ENCODE measurements around the gene CHRM5.

The CHRM5 gene

GRCh38 chr15:33968224-33968623 is at the start of gene CHRM5:
Gene CHRM5 (plus strand): TSS chr15:33968497. CDS start chr15:34062718, 94,221 bp downstream.
- DNase-seq (ENCODE audit: low read depth in 2 of 3, low spot score in 1 of 3) = no peak

GRCh38 chr15:33923446-33923845 is 44.9 kb upstream of the CHRM5 start:
- DNase-seq (ENCODE audit: low read depth in 2 of 3, low spot score in 1 of 3) = no peak

DNA sequence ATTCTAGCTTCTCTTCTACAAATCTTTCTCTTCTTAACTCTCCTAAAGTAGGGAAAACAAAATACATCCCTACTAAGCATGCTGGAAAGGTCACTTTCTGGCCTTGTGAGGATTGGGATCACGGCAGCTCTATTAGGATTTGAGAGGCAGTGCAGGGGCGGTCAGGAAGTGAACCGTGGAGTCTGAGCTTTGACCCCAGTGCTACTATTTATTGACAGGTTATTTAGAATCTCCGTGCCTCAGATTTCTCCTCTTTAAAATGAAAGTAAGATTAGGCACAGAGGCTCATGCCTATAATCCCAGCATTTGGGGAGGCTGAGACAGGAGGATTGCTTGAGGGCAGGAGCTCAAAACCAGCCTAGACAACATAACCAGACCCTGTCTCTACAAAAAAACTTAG is 42.0 kb upstream of the CHRM5 start:
- DNase-seq (ENCODE audit: low read depth in 2 of 3, low spot score in 1 of 3) = no peak

DNA sequence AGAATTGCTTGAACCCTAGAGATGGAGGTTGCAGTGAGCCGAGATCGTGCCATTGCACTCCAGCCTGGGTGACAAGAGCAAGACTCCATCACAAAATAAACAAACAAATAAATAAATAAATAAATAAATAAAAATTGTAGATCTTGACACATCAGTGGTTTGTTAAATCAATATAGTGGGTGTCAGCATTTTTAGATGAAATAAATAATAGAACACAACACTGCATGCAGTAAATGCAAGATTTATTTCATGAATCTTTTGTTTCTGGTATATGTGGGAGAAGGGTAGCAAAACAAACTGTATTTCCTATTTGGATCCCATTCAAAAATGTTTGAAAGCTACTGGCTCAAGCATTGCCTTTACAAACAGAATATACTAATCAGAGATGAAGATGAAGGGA is 35.6 kb upstream of the CHRM5 start:
- DNase-seq (ENCODE audit: low read depth in 2 of 3, low spot score in 1 of 3) = no peak

- DNase-seq (ENCODE audit: low read depth in 2 of 3, low spot score in 1 of 3) = no peak
Observed at GRCh38 chr15:33934396-33934795, 33.9 kb upstream of the CHRM5 start.

DNA sequence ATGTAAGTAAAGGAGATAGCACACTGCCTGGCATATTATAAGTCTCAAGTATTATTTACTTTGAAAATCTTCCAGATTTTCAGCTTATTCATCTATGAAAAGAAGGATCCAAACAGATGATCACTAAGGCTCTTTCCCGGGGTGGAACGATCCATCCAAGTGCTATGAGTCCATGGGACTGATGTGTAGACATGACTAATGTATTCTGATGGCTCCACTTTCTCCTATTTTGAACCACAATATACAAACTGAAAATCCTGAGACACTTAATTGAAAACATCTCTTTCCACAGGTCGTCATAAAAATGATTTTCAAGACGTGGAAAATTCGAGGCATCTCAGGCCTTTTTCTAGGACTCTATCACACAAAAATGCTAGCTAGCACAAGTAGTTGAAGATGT is 33.4 kb upstream of the CHRM5 start:
- no peak for DNase-seq (ENCODE audit: low read depth in 2 of 3, low spot score in 1 of 3)

- no peak for DNase-seq (ENCODE audit: low read depth in 2 of 3, low spot score in 1 of 3)
Observed at GRCh38 chr15:33941279-33942063, 26.8 kb upstream of the CHRM5 start.

GRCh38 chr15:33946152-33946551 is 22.1 kb upstream of the CHRM5 start:
- no peak for DNase-seq (ENCODE audit: low read depth in 2 of 3, low spot score in 1 of 3)

- DNase-seq (ENCODE audit: low read depth in 2 of 3, low spot score in 1 of 3) = no peak
Observed at GRCh38 chr15:33955945-33956344, 12.4 kb upstream of the CHRM5 start.

GRCh38 chr15:33956397-33956796 is 11.9 kb upstream of the CHRM5 start:
- no peak for DNase-seq (ENCODE audit: low read depth in 2 of 3, low spot score in 1 of 3)

DNA sequence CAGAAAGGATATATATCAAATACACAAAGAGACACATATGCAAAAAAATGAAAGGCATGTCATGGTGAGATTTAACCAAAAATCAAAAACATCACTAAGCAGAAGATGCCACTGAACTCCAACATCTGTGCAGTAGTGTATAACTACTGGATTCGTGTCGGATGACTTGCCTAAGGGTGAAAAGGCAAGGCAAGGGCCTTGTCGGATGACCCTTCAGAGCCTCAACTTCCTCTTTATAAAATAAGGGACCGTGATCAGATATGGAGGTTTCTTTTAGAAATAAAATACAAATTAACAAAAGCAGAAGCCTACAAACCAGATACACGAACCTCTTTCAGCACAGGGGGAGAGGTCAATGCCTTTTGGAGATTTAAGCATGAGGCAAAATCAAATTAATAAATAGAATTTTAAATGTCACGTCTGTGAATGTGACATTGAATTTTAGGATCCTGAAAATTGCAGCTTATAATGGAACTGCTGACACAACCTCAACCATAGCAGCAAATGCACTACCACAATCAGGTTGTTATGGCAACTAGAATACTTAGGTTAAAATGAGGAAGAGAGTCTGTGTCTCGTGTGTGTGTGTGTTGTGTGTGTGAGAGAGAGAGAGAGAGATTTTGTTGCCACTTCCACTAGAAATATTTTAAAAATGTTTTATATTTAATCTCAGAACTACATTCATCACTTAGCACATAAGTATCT is 8.3 kb upstream of the CHRM5 start:
- DNase-seq (ENCODE audit: low read depth in 2 of 3, low spot score in 1 of 3) = no peak

DNA sequence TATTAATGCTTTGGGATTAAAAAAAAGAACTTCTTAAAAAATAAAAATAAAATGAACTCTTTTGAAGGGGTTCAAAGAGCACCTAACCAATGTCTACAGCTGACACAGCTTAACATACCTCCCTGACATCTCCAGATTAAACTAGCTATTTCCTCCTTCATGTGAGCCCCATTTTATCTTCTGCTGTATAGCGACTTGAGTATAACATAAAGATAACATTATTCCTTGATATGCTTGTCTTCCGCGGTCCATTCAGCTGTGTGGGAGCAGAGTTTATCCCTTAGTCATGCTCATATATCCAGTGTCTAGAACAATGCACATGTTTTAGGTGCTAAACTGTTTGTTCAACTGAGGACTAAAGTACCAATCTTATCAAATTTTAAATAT is 7.8 kb upstream of the CHRM5 start:
- no peak for DNase-seq (ENCODE audit: low read depth in 2 of 3, low spot score in 1 of 3)

GRCh38 chr15:33963831-33964664 is 4.2 kb upstream of the CHRM5 start:
- no peak for DNase-seq (ENCODE audit: low read depth in 2 of 3, low spot score in 1 of 3)

DNA sequence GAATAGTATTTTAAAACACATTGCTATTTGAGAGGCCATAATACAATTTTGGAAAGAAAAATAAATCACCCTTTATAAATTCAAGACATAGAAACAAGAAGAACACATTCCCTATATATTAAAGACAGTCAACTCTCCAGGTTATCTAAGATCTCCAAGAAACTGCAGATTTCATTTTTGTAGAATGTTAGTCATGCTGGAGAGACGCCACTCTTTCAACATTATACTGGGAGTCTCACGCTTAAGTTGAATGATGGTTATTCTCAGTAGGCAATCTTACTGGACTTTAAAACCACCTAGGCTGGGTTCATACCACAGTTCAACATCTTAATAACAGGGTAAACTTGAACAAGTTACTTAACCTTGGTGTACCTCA is 3.6 kb upstream of the CHRM5 start:
- no peak for DNase-seq (ENCODE audit: low read depth in 2 of 3, low spot score in 1 of 3)

- DNase-seq (ENCODE audit: low read depth in 2 of 3, low spot score in 1 of 3) = no peak
Observed at GRCh38 chr15:33968821-33969220, 524 bp downstream of the CHRM5 start.

DNA sequence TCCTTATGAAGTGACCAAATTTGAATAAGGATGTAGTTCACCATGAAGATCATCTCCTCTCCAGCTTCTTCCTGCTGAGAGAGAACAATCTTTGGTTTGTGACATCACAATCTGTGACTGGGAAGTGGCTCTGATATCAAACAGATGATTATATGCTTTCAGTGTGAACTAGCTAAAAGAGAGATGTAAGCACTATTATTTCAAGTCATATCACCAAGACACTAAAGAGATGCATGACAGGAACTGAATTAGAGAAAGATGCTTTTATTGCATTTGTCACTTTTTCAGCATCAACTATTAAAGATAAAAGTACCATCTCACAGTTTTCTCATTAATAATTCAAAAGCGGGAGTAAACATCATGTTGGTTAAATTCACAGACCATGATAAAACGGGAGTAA is 3.5 kb downstream of the CHRM5 start:
- no peak for DNase-seq (ENCODE audit: low read depth in 2 of 3, low spot score in 1 of 3)

DNA sequence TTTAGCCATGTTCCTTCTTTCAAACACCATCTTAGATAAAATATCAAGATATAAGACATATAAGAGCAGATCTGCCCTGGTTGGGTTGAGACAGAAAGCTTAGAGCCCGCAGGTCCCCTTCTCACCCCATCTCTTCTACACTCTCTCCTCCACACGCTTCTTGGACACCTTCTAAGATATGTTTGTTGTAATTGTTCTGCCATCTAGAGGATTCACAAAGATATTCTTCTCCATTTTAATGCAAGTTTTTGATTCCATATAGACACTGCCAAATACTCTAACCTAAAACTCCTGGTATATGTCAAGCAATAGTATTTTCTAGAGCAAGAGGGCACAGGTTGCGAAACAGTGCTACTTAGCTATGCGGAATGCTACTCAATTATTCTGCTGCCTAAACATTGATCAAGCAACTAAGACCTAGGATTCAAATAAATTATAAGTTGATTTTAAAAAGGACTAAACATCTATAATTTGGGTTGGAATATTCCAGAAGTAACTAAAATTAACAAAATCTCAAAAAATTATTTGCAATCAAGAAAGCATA is 6.8 kb downstream of the CHRM5 start:
- DNase-seq (ENCODE audit: low read depth in 2 of 3, low spot score in 1 of 3) = no peak

GRCh38 chr15:33980159-33980558 is 11.9 kb downstream of the CHRM5 start:
- no peak for DNase-seq (ENCODE audit: low read depth in 2 of 3, low spot score in 1 of 3)

DNA sequence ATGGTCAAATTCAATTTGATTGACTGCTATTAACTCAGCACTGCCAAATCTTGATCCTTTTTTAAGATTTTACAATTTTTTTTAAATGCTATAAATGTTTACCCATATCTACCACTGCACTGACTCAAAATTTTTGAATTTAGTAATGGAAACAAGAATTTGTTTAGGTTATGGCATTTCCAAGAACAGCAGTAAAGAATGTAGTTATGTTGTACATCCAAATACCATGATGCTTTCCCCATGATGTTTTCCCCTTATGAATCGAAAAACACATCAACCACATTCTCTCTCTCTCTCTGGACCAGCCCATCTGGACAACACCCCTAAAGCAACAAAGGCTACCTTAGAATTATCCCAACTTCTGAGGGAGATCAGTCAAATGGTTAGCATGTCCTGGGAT is 14.2 kb downstream of the CHRM5 start:
- DNase-seq (ENCODE audit: low read depth in 2 of 3, low spot score in 1 of 3) = no peak

- DNase-seq (ENCODE audit: low read depth in 2 of 3, low spot score in 1 of 3) = no peak
Observed at GRCh38 chr15:33985287-33985686, 17.0 kb downstream of the CHRM5 start.

GRCh38 chr15:33985751-33986150 is 17.5 kb downstream of the CHRM5 start:
- no peak for DNase-seq (ENCODE audit: low read depth in 2 of 3, low spot score in 1 of 3)

- no peak for DNase-seq (ENCODE audit: low read depth in 2 of 3, low spot score in 1 of 3)
Observed at GRCh38 chr15:33987444-33987843, 19.1 kb downstream of the CHRM5 start.

Data from stimulated activated CD4-positive, alpha-beta T cell treated with anti-CD3 and anti-CD28 coated beads, Interleukin-12 subunit alpha, Interleukin-12 subunit beta, amount 100 ng/mL, for 48 hours (primary cell).